ENCODE results near the gene TANC1. TPM values are rescaled to one million over a fixed set of nuclear protein-coding genes. Genes with fewer than 3 reads are reported as not detected.
A peak's percentile ranks its signal among the peaks of the same experiment; 100 is the strongest.

TANC1 gene
- total and polyA plus RNA-seq, 4 donors = 7.8 to 58.3 (median 48.0) TPM

GRCh38 chr2:159116922-159117321 lies 148.5 kb downstream of the TANC1 start:
- no peak overlapping the region for H3K27ac ChIP-seq (ENCODE audit: low read depth in 1 of 2, low read length in 2 of 2)
- no peak overlapping the region for H3K4me3 ChIP-seq (ENCODE audit: low read length in 2 of 2)
- ATAC-seq (ENCODE audit: low FRiP score) = no peak
- intact Hi-C loops (cut with DNase I) = loop anchor here (5.0 kb wide), 4 partner anchors 80 to 690 kb away; partner anchors contain the start of gene TANC1 (in 2 of the 2)
- H3K27me3 ChIP-seq (ENCODE audit: control insufficient read depth in 1 of 2, insufficient read depth in 2 of 2, low read length in 1 of 2) = no peaks in the 10 kb centered on the region
- peaks cover 0 to 8% of the 10 kb centered on the region in 2 donors for H3K4me1 ChIP-seq (ENCODE audit: control insufficient read depth in 1 of 2, insufficient read depth in 2 of 2, low read length in 2 of 2)
- H3K36me3 ChIP-seq (ENCODE audit: control insufficient read depth in 1 of 2, insufficient read depth in 2 of 2, low read length in 1 of 2) = peaks cover 0 to 2% of the 10 kb centered on the region in 2 donors
- no peak for DNase-seq
- no peaks in the 10 kb centered on the region for H3K9me3 ChIP-seq (ENCODE audit: control insufficient read depth, low read length)
- WGBS, 2 donors = 97 to 98% methylated on average over 6 of the region's 6 CpGs

GRCh38 chr2:159117658-159118057 lies 149.2 kb downstream of the TANC1 start:
- intact Hi-C loops (cut with DNase I) = loop anchor here (2.0 to 5.0 kb wide), 5 partner anchors 80 to 690 kb away; partner anchors contain the start of gene TANC1 (in 2 of the 2)
- peaks cover 0 to 8% of the 10 kb centered on the region in 2 donors for H3K4me1 ChIP-seq (ENCODE audit: control insufficient read depth in 1 of 2, insufficient read depth in 2 of 2, low read length in 2 of 2)
- no peaks in the 10 kb centered on the region for H3K9me3 ChIP-seq (ENCODE audit: control insufficient read depth, low read length)
- ATAC-seq (ENCODE audit: low FRiP score) (no peak), DNase-seq (no peak)
- H3K36me3 ChIP-seq (ENCODE audit: control insufficient read depth in 1 of 2, insufficient read depth in 2 of 2, low read length in 1 of 2) = peaks cover 0 to 2% of the 10 kb centered on the region in 2 donors
- H3K4me3 ChIP-seq (ENCODE audit: low read length in 2 of 2) = no peak overlapping the region
- H3K27me3 ChIP-seq (ENCODE audit: control insufficient read depth in 1 of 2, insufficient read depth in 2 of 2, low read length in 1 of 2) = no peaks in the 10 kb centered on the region
- no peak overlapping the region for H3K27ac ChIP-seq (ENCODE audit: low read depth in 1 of 2, low read length in 2 of 2)
- 93 to 100% methylated on average over 1 to 4 of the region's 4 CpGs for WGBS, 2 donors

GRCh38 chr2:159118115-159118858 lies 149.8 kb downstream of the TANC1 start:
- WGBS, 2 donors = 41 to 43% methylated on average over 11 of the region's 11 CpGs
- H3K27ac ChIP-seq (ENCODE audit: low read depth in 1 of 2, low read length in 2 of 2) = peak overlapping the region in 1 of 2 donors; percentile 20
- intact Hi-C loops (cut with DNase I) = loop anchor here (2.0 to 5.0 kb wide), 5 partner anchors 81 to 689 kb away; partner anchors contain the start of gene TANC1 (in 2 of the 2)
- H3K4me3 ChIP-seq (ENCODE audit: low read length in 2 of 2) = no peak overlapping the region
- H3K4me1 ChIP-seq (ENCODE audit: control insufficient read depth in 1 of 2, insufficient read depth in 2 of 2, low read length in 2 of 2) = peaks cover 0 to 8% of the 10 kb centered on the region in 2 donors
- H3K9me3 ChIP-seq (ENCODE audit: control insufficient read depth, low read length) = no peaks in the 10 kb centered on the region
- ATAC-seq (ENCODE audit: low FRiP score) = peak; percentile 79
- no peaks in the 10 kb centered on the region for H3K27me3 ChIP-seq (ENCODE audit: control insufficient read depth in 1 of 2, insufficient read depth in 2 of 2, low read length in 1 of 2)
- DNase-seq = peak; percentile 87 to 94
- H3K36me3 ChIP-seq (ENCODE audit: control insufficient read depth in 1 of 2, insufficient read depth in 2 of 2, low read length in 1 of 2) = peaks cover 0 to 2% of the 10 kb centered on the region in 2 donors

- DNase-seq (no peak), ATAC-seq (ENCODE audit: low FRiP score) (no peak)
- H3K27ac ChIP-seq (ENCODE audit: low read depth in 1 of 2, low read length in 2 of 2) = no peak overlapping the region
- H3K9me3 ChIP-seq (ENCODE audit: control insufficient read depth, low read length) = no peaks in the 10 kb centered on the region
- peaks cover 0 to 8% of the 10 kb centered on the region in 2 donors for H3K4me1 ChIP-seq (ENCODE audit: control insufficient read depth in 1 of 2, insufficient read depth in 2 of 2, low read length in 2 of 2)
- 68 to 76% methylated on average over 2 of the region's 2 CpGs for WGBS, 2 donors
- no peaks in the 10 kb centered on the region for H3K27me3 ChIP-seq (ENCODE audit: control insufficient read depth in 1 of 2, insufficient read depth in 2 of 2, low read length in 1 of 2)
- H3K36me3 ChIP-seq (ENCODE audit: control insufficient read depth in 1 of 2, insufficient read depth in 2 of 2, low read length in 1 of 2) = peaks cover 0 to 2% of the 10 kb centered on the region in 2 donors
- intact Hi-C loops (cut with DNase I) = loop anchor here (2.0 to 5.0 kb wide), 5 partner anchors 82 to 688 kb away; partner anchors contain the start of gene TANC1 (in 2 of the 2)
- no peak overlapping the region for H3K4me3 ChIP-seq (ENCODE audit: low read length in 2 of 2)
Measured at GRCh38 chr2:159118859-159119500, 150.5 kb downstream of the TANC1 start.

- Histone ChIP-seq H3K27me3 (ENCODE audit: control insufficient read depth in 1 of 2, insufficient read depth in 2 of 2, low read length in 1 of 2) (no peaks in the 10 kb centered on the region), H3K4me1 (ENCODE audit: control insufficient read depth in 1 of 2, insufficient read depth in 2 of 2, low read length in 2 of 2) (peaks cover 0 to 8% of the 10 kb centered on the region in 2 donors), H3K27ac (ENCODE audit: low read depth in 1 of 2, low read length in 2 of 2) (no peak overlapping the region), H3K9me3 (ENCODE audit: control insufficient read depth, low read length) (no peaks in the 10 kb centered on the region), H3K36me3 (ENCODE audit: control insufficient read depth in 1 of 2, insufficient read depth in 2 of 2, low read length in 1 of 2) (peaks cover 0 to 2% of the 10 kb centered on the region in 2 donors), H3K4me3 (ENCODE audit: low read length in 2 of 2) (no peak overlapping the region)
- no peak for DNase-seq
- WGBS, 2 donors = 77 to 79% methylated on average over 8 of the region's 8 CpGs
- intact Hi-C loops (cut with DNase I) = loop anchor here (2.0 to 5.0 kb wide), 5 partner anchors 82 to 688 kb away; partner anchors contain the start of gene TANC1 (in 2 of the 2)
- peak; percentile 16 for ATAC-seq (ENCODE audit: low FRiP score)
Measured at GRCh38 chr2:159119652-159120257, 151.3 kb downstream of the TANC1 start.

GRCh38 chr2:159123786-159124185 lies 155.3 kb downstream of the TANC1 start:
- H3K4me1 ChIP-seq (ENCODE audit: control insufficient read depth in 1 of 2, insufficient read depth in 2 of 2, low read length in 2 of 2) = peaks cover 0 to 6% of the 10 kb centered on the region in 2 donors
- intact Hi-C loops (cut with DNase I) = no loop called here
- 93 to 94% methylated on average over 9 of the region's 9 CpGs for WGBS, 2 donors

GRCh38 chr2:159124441-159124911 lies 156.0 kb downstream of the TANC1 start:
- peak; percentile 13 for ATAC-seq (ENCODE audit: low FRiP score)
- intact Hi-C loops (cut with DNase I) = no loop called here
- H3K4me3 ChIP-seq (ENCODE audit: low read length in 2 of 2) = no peak overlapping the region

More at GRCh38 chr2:159123786-159124185, 155.3 kb downstream of the TANC1 start:
- no peaks in the 10 kb centered on the region for H3K27me3 ChIP-seq (ENCODE audit: control insufficient read depth in 1 of 2, insufficient read depth in 2 of 2, low read length in 1 of 2)
- no peak for DNase-seq
- ATAC-seq (ENCODE audit: low FRiP score) = no peak
- no peaks in the 10 kb centered on the region for H3K9me3 ChIP-seq (ENCODE audit: control insufficient read depth, low read length)
- H3K27ac ChIP-seq (ENCODE audit: low read depth in 1 of 2, low read length in 2 of 2) = no peak overlapping the region
- no peaks in the 10 kb centered on the region for H3K36me3 ChIP-seq (ENCODE audit: control insufficient read depth in 1 of 2, insufficient read depth in 2 of 2, low read length in 1 of 2)
- H3K4me3 ChIP-seq (ENCODE audit: low read length in 2 of 2) = no peak overlapping the region

GRCh38 chr2:159124931-159125467 lies 156.6 kb downstream of the TANC1 start:
- DNase-seq = no peak
- peaks cover 0 to 6% of the 10 kb centered on the region in 2 donors for H3K4me1 ChIP-seq (ENCODE audit: control insufficient read depth in 1 of 2, insufficient read depth in 2 of 2, low read length in 2 of 2)
- no peak for ATAC-seq (ENCODE audit: low FRiP score)
- H3K4me3 ChIP-seq (ENCODE audit: low read length in 2 of 2) = no peak overlapping the region
- no peaks in the 10 kb centered on the region for H3K9me3 ChIP-seq (ENCODE audit: control insufficient read depth, low read length)
- no peaks in the 10 kb centered on the region for H3K36me3 ChIP-seq (ENCODE audit: control insufficient read depth in 1 of 2, insufficient read depth in 2 of 2, low read length in 1 of 2)
- H3K27me3 ChIP-seq (ENCODE audit: control insufficient read depth in 1 of 2, insufficient read depth in 2 of 2, low read length in 1 of 2) = no peaks in the 10 kb centered on the region
- intact Hi-C loops (cut with DNase I) = no loop called here
- WGBS, 2 donors = 64 to 65% methylated on average over 3 of the region's 3 CpGs
- peak overlapping the region in 1 of 2 donors; percentile 60 for H3K27ac ChIP-seq (ENCODE audit: low read depth in 1 of 2, low read length in 2 of 2)

More at GRCh38 chr2:159124441-159124911, 156.0 kb downstream of the TANC1 start:
- Histone ChIP-seq H3K27me3 (ENCODE audit: control insufficient read depth in 1 of 2, insufficient read depth in 2 of 2, low read length in 1 of 2) (no peaks in the 10 kb centered on the region), H3K4me1 (ENCODE audit: control insufficient read depth in 1 of 2, insufficient read depth in 2 of 2, low read length in 2 of 2) (peaks cover 0 to 6% of the 10 kb centered on the region in 2 donors), H3K27ac (ENCODE audit: low read depth in 1 of 2, low read length in 2 of 2) (peak overlapping the region in 1 of 2 donors; percentile 30), H3K9me3 (ENCODE audit: control insufficient read depth, low read length) (no peaks in the 10 kb centered on the region), H3K36me3 (ENCODE audit: control insufficient read depth in 1 of 2, insufficient read depth in 2 of 2, low read length in 1 of 2) (no peaks in the 10 kb centered on the region)
- DNase-seq = peak in 1 of 2 donors; percentile 61
- WGBS, 2 donors = 18 to 21% methylated on average over 5 of the region's 5 CpGs
